AG04449 (cell line): ENCODE measurements around the gene CDC45.

Experiments
- CTCF ChIA-PET: fragments of 350-600 bp; formaldehyde crosslinking; extraction: SDS; loops from one replicate; lab custom pipeline; 2021; ENCODE audit warnings: antibody characterized with exemption; lab: Yijun Ruan, JAX
- POLR2A ChIA-PET: fragments of 400-600, 350-600 bp; formaldehyde crosslinking; extraction: SDS; loops from one replicate; lab custom pipeline; 2020; ENCODE audit warnings: antibody characterized with exemption, inconsistent platforms; lab: Yijun Ruan, JAX
- DNase-seq: peaks from one replicate; pipeline ENCODE4 v3.0.0-alpha.2; 2010; ENCODE audit warnings: low read depth, low spot score
- H3K4me3 ChIP-seq: 2 replicates; pipeline ENCODE4 v1.5.1; 2011; ENCODE audit warnings: low read depth, mild to moderate bottlenecking, control low read depth, low read length
- TF ChIP-seq, protein P1 (sequence below): IDR thresholded peaks from one replicate; pipeline ENCODE4 v1.5.1; 2011; ENCODE audit warnings: mild to moderate bottlenecking, moderate library complexity, low read length, control low read depth, inconsistent platforms; ENCODE audit not compliant: insufficient read depth; ENCODE audit errors: missing control alignments

The CDC45 gene

DNA sequence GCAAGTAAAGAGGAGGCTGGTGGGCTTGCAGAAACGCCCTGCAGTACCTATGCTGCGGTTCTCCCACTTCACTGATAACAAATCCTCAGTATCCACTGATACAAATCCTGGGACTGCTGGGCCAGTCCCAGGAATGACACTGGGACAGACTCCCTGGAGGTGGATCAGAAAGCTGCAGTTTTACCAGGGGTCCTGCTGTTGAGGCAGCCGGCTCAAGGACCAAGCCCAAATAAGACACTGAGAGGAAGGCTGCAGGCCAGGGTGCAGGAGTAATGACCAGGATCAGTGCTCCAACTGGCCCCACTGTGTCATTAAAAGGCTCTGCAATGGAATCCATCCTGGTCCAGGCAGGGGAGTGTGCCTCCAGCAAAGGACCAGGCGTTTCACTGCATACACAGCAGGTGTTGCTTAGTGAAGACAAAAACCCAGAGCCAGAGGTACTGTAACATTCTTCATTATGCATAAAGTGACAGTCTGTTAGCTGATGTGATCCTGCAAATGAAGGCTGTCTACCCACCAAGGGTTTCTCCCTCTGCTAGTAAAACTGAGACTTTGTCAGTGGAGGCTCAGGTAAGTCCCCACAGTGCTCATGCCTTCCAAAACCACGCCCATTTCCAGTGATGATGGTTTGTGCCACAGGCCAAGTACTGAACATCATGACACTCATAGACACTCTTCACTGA is 30.8 kb upstream of the CDC45 start:
- H3K4me3 ChIP-seq = no peak overlapping the region
- ChIA-PET CTCF (no interaction called here), POLR2A (no interaction called here)
- no peak for DNase-seq
- TF ChIP-seq, protein P1, sequence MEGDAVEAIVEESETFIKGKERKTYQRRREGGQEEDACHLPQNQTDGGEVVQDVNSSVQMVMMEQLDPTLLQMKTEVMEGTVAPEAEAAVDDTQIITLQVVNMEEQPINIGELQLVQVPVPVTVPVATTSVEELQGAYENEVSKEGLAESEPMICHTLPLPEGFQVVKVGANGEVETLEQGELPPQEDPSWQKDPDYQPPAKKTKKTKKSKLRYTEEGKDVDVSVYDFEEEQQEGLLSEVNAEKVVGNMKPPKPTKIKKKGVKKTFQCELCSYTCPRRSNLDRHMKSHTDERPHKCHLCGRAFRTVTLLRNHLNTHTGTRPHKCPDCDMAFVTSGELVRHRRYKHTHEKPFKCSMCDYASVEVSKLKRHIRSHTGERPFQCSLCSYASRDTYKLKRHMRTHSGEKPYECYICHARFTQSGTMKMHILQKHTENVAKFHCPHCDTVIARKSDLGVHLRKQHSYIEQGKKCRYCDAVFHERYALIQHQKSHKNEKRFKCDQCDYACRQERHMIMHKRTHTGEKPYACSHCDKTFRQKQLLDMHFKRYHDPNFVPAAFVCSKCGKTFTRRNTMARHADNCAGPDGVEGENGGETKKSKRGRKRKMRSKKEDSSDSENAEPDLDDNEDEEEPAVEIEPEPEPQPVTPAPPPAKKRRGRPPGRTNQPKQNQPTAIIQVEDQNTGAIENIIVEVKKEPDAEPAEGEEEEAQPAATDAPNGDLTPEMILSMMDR = no peak

DNA sequence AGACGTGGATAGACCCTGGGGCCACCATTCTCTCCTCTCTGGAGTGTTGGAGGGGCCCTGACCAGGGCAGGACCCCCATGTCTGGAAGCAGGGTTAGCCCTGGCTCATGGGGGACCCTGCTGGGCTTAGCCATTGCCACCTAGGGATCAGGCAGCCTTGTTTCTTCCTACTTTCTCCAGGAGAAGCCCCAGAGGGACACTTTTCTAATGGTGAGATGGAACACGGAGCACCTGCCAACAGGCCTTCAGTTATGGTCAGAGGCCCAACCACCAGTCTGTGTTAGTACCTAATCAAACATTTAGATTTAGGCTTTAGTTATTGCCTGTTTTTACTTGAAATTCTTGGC is 30.3 kb upstream of the CDC45 start:
- no peak for DNase-seq
- TF ChIP-seq, protein P1 = no peak
- POLR2A ChIA-PET = no interaction called here
- H3K4me3 ChIP-seq = no peak overlapping the region
- CTCF ChIA-PET = no interaction called here

DNA sequence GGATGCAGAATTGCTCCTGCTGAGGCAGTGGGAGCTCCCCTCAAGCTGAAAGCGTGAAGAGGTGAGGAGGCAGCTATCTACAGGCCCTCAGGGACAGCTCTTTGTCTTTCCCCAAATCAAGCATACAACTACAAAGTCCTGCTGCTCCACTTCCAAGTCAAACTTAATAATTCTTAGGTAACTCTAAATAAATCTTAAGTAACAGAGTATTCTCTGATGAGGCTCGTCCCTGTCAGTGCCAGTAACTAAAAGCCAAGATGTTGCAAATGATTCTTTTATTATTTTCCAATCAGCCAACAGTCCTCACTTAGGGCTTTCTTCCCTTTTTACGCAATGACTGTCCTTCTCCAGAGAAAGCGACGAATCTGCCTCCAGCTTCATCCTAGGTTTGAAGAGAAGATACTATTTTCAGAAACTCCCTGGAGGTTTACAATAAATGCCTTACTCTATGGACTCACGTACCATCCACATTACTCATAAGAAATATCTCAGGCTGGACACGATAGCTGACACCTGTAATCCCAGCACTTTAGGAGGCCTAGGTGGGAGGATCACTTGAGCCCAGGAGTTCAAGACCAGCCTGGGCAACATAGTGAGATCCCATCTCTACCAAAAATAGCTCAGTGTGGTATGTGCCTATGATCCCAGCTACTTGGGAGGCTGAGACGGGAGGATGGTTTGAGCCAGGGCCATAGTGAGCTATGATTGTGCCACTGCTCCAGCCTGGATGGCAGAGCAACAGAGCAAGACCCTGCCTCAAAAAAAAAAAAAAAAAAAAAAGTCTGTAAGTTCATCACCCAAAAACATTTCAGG is 29.2 kb upstream of the CDC45 start:
- CTCF ChIA-PET = interaction anchor here (1.9 kb wide), 1 partner anchor 180 kb away, joined by 8 read pairs; no protein-coding TSS in a partner anchor
- TF ChIP-seq, protein P1 = no peak
- DNase-seq = no peak
- H3K4me3 ChIP-seq = no peak overlapping the region
- POLR2A ChIA-PET = no interaction called here

DNA sequence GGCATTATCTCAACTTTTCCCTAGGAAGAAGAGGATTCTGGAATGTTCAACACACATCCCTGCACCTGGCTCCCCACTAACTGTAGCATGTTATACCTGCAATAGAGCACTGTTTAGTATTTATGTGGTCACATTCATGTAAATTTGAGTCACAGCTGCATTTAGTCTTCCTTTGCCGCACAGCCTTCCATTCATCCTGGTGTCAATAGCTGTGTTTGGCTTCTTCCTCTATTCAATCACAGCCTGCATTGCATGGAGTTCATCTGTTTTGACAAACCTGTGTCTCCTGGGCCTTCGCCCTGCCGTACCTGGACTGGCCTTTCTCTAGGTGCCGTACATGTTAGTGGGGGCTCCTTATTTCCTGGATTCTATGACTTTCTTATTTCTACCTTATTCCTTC is 28.1 kb upstream of the CDC45 start:
- DNase-seq = no peak
- CTCF ChIA-PET = interaction anchor here (1.2 to 1.9 kb wide), 2 partner anchors 22 to 179 kb away, joined by 3 to 8 read pairs; no protein-coding TSS in a partner anchor
- POLR2A ChIA-PET = no interaction called here
- H3K4me3 ChIP-seq = no peak overlapping the region
- TF ChIP-seq, protein P1 = no peak

DNA sequence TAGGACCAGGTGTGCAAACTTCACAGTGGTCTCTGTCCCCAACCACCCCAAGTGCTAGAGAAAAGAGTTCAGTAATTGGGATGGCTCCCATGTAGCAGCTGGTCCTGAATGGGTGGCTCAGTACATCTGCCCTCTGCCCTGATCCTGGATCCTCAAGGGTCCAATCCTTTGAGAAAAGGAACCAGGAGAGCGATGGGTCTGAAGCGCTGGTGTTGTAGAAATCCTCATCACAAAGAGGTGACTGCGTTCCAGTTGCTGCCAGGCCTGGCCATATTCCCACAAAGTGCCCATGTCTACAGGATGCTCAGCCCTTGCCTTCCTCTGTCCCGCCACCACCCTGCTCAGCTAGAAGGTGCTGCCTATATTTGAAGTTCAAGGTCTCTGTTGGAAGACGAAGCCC is 26.0 kb upstream of the CDC45 start:
- no peak overlapping the region for H3K4me3 ChIP-seq
- DNase-seq = no peak
- CTCF ChIA-PET = interaction anchor here (1.6 kb wide), 1 partner anchor 178 kb away, joined by 5 read pairs; no protein-coding TSS in a partner anchor
- POLR2A ChIA-PET = no interaction called here
- TF ChIP-seq, protein P1 = no peak

DNA sequence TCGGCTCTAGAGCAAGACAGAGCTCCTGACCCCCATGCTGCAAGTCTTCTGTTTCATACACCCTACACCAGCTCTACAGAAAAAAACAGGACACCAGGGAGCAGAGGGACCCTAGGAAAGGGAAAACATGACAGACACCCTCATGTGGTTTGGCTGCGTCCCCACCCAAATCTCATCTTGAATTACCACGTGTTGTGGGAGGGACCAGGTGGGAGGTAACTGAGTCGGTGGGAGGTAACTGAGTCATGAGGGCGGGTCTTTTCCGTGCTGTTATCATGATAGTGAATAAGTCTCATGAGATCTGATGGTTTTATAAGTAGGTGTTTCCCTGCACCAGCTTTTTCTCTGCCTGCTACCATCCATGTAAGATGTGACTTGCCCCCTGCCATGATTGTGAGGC is 25.6 kb upstream of the CDC45 start:
- TF ChIP-seq, protein P1 = no peak
- DNase-seq = no peak
- ChIA-PET CTCF (no interaction called here), POLR2A (no interaction called here)
- H3K4me3 ChIP-seq = no peak overlapping the region
